ENCODE measurements around the gene RUSF1.
"Not testable (repeated sequence)": the region's sequence is repeated elsewhere in the genome, so short reads cannot be mapped to it uniquely, and the experiment has no call there.

- TF ChIP-seq POLR2A (IDR thresholded peaks at IDR 0.05; ENCODE audit: low read length); GATA1 (IDR thresholded peaks at IDR 0.05; ENCODE audit: low read depth, low read length): not testable (repeated sequence)
Observed at GRCh38 chr16:31503555-31503954, 4.6 kb downstream of the RUSF1 start.

All from erythroblast (primary cell).